ENCODE measurements around the gene ELOVL7.
"Not testable (repeated sequence)": the region's sequence is repeated elsewhere in the genome, so short reads cannot be mapped to it uniquely, and the experiment has no call there.

ELOVL7 gene

DNA sequence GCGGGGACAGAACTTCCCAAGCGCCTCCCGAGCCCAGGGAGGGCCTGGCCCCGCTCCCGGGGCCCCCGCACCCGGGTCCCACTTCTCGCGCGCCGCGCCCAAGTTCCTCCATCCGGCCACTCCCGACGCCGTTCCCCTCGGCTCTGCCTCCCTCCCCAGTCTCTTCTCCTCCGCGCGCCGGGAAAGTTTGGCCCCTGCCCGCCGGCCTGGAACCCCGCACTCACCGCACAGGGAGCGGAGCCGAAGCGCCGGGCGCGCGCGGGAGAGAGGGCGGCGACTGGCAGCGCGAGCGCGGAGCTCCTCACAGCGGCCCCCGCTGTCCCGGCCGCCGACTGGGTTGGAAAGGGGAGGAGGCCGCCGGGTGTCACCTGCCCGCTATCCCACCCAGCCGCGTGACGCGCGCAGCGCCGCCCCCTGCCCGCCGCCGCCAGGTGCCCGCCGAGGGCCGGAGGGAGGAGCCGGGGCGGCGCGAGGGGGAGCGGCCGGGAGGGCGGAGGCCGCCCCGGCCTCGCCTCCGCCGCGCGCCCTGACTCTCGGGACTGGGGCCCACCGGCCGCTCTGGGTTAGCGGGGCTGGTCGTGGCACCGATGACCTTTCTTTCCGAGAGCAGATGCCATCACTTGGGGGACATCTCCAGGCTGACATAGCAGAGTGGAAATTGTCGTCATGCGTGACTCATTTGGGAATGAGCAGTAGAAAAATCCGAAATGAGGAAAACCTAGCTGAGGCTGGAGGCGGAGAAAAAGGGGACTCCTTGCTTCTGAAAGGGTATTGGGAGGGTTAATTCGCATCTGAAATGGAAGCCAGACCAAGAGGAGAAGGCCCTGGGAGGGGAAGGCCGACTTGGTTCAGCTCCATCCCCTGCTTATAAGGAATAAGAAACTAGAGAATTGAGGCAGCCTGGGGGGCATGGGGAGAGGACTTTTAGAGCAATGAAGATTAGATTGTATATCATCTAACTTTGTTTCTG lies at the start of gene ELOVL7:
Gene ELOVL7, minus strand, starts transcription at position 334 of the 970 bp plus-strand sequence. CDS start 56,872 bp downstream, outside the sequence.
- DNase-seq = no peak

DNA sequence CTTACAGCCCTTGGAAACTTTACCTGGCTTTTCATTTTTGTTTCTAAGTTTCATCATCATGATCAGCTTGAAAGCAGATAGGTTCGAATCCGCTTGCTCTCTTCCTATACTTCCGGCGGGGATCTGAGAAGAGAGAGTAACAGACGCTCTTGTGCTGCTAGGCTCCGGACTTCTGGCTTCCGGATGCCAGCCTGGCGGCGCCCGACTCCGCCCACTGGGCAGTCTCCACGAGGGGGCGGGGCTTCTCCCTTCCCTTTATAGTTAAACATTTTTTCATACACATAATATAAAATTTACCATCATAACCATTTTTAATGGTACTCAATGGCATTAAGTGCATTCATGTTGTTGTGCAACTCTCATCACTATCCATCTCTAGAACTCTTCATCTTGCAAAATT lies 49.5 kb upstream of the ELOVL7 start:
- DNase-seq = no peak

DNA sequence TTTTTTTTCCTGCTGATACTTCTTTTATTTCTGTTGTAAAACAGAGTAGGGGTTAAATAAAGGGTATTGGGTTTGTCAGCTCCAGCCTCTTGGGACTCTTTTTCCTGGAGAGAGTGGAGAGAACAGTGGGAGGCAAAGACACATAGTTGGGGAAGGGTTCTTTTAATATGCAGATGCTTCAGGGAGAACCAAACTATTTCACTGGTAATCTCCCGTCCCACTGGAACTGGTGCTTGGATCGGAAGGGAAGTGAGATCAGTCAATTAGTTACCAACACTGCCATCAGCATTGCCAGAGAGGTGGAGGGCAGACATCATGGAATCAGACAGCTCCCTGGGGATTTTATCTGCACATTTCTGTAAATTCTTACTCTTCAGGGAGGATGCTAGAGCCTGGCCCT lies 47.6 kb upstream of the ELOVL7 start:
- DNase-seq = no peak

DNA sequence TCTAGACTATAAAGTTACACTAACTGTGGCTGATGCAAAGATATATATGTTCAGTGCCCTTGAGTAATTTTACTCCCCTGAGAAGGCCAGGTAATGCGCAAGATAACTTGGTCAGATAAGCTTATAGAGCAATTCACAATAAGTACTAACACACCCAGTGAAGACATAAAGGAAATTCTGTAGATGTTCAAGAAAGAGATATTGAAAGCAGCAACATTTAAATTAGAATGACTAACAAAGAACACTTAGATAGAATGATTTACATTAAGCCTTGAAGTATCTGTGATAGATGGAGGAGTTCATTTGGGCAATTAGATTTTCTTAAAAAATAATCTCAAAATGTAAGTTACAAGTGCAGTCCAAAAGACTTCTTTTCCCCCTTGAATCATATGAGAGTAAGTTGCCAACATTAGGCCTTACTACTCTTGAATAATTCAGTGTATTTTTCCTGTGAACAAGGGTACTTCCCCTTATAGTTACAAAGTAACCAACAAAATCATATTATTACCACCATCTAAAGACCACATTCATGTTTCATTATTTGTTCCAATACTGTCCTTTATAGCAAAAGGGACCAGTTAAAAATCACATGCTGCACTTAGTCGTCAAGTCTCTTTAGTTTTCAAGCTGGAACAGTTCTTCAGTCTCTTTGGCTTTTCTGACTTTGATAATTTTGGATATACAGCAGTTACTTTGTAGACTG lies 44.4 kb upstream of the ELOVL7 start:
- no peak for DNase-seq

- no peak for DNase-seq
These were observed 43.7 kb upstream of the ELOVL7 start for GRCh38 chr5:60887746-60888145.

DNA sequence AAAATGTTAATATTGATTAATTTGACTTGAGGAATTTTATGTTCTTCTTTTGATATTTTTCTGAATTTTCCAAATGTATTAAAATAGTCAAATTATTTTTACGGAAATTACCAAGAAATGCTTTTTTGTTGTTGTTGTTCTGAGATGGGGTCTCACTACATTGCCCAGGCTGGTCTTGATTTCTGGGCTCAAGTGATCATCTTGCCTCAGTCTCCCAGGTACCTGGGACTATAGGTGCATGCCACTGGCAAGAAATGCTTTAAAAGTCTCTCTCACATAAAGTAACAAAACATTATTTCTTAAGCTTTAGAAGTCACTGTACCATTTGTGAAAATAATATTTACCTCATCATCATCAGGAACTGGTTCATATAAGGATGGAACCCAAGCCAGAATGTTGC lies 43.0 kb upstream of the ELOVL7 start:
- no peak for DNase-seq

GRCh38 chr5:60886158-60886557 lies 42.1 kb upstream of the ELOVL7 start:
- no peak for DNase-seq

DNA sequence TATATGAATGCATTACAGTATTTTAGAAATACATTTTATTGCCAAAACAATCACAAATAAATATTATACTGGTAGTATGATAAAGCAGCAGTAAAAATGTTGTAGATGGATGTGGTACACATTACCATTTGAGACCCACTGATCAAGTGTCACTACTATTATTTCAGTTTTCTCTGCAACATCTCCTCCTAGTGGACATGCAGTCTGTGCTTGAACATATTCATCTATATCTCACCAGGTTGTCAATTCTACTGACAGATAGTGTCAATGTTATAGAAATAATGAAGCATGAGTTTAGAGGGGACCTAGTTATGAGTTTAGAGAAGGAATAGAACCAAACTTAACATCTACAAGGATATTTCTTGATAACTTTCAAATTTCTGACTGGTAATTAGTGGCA lies 39.2 kb upstream of the ELOVL7 start:
- DNase-seq = no peak

DNA sequence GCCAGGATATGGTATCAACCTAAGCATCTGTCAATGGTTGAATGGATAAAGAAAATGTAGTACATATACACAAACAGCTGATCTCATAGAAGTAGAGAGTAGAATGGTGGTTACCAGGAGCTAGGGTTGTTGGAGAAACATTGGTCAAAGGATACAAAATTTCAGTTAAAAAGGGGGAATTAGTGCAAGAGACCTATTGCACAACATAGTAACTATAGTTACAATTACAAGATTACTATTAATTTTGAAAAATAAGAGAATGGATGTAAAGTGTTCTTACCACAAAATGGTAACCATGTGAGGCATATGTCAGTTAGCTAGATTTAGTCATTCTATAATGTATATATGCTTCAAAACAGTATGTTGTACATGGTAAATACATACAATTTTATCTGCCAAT lies 28.8 kb upstream of the ELOVL7 start:
- DNase-seq = no peak

DNA sequence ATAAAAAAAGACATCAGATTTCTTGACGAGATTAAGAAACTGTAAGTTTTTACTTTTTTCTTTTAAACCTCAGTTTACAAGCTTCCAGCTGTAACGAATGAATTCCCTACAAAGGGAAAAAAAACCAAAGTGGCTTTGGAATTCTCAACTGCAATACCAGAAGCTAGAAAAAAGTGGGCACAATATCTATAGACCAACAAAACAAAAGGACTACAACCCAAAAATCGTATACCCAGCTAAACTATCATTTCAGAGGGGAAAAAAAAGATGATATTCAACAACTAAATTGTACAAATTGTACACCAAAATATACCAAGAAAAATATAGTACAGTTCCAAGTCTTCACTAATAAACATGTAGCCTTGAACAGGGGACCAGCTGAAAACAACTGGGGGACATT lies 26.8 kb upstream of the ELOVL7 start:
- no peak for DNase-seq

- not testable (repeated sequence) for DNase-seq
These were observed 16.5 kb upstream of the ELOVL7 start for GRCh38 chr5:60860572-60860971.

GRCh38 chr5:60856066-60856465 lies 12.0 kb upstream of the ELOVL7 start:
- no peak for DNase-seq

- DNase-seq = no peak
These were observed 8.9 kb upstream of the ELOVL7 start for GRCh38 chr5:60852940-60853339.

GRCh38 chr5:60852317-60852716 lies 8.2 kb upstream of the ELOVL7 start:
- DNase-seq = no peak

- no peak for DNase-seq
These were observed 7.6 kb upstream of the ELOVL7 start for GRCh38 chr5:60851626-60852025.

GRCh38 chr5:60846298-60846697 lies 2.2 kb upstream of the ELOVL7 start:
- no peak for DNase-seq

DNA sequence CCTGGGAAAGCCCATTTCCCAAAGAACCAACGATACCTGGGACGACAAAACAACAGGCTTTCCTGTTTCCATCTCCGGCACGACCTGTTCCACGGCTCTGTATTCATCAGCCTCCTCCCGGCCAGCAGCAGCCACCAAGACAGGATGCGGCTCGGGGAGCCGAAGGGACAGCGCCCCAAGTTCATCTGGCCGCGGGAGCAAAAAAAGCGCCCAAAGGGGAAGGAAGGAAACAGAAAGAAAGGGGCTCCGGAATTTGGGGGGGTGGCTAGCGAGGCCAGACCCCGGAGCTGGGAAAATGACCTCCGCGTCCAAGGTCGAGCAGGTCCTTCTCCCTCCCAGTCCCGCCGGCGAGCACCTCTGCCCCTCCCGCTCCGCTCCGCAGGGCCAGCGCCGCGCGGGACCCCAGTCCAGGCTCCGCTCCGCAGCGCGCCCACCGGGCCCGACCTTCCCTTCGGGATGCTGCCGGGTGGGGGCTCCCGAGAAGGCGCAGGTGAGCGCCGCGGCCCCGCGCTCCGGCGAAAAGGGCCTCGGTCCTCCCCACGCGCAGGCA lies 608 bp downstream of the ELOVL7 start:
- no peak for DNase-seq

DNA sequence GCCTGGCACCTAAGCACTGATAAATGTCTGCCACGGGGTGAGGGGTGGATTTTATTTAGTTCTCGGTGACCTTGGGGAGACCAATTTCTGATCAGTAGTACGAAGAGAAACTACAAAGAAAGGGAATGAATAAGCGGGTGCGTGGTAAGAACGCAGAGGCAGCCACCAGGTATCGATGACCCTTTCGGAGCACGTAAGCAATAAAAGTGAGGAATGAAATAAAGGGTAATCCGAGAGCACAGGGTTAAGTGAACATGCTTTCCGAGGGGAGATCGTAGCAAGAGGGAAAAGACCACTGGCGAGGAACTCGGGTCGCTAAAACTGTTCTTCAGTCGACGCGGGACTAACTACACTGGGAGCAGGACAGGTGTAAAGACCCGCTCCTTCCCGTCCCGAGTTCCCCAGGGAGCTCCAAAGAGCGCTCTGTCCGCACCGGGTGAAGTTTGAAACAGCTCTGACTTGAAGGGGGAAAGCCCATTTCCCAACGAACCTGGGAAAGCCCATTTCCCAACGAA lies 1.1 kb downstream of the ELOVL7 start:
- DNase-seq = no peak

GRCh38 chr5:60841361-60841760 lies 2.7 kb downstream of the ELOVL7 start:
- DNase-seq = no peak

DNA sequence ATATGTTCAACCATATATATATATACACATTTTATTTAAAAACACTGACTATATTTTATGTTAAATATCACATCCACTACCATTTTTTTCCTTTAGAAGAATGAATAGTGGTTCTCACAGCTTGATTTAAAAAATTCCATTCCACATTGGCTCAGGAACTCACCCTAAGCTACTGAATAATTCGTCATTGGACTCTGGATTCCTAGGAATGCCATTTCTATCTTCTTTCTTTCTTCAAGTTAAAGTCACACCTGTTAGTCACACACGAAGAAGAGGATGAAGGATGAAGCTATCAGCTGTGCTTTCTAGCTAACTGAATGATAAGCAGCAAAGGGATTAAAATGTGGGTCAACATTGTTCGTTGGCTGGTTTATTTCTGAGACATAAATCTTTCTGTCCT lies 7.9 kb downstream of the ELOVL7 start:
- DNase-seq = no peak

- DNase-seq = no peak
These were observed 8.5 kb downstream of the ELOVL7 start for GRCh38 chr5:60835554-60835953.

DNA sequence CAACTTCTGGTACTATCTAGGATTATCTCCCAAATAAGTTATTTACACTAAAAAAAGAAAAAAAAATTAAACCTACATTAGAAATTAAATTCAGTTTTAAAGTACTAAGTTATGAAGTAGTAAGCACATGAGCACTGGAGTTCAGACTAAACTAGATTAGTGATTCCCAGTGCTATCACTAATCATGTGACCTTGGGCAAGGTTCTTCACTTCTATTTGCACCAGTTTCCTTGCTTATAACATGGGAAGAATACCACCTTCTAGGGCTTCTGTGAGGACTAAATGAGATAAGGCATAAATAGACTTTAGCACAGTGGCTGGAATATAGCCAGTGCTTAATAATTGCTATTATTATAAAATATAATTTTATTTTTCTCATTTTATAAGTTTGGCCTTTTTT lies 10.5 kb downstream of the ELOVL7 start:
- DNase-seq = no peak

DNA sequence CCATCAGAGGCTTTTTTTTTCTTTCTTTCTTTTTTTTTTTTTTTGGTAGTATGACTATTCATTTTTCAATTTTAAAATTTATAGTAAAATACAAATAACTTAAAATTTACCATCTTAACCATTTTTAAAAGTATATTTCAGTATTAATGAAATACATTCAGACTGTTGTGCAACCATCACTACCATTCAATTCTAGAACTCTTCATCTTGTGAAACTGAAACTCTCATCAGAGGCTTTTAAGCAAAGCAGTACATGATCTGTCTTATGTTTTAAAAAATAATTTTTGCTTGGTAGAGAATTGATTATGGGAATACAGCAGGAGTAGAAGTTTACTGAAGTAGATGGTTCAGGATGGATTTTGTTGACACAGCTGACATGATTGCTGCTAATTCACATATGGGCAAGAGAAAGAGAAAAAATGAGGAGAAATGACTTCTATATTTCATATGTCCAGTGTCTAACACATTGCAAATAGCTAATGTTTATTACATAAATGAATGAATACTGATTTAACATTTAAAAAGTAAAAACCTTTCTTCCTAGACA lies 13.4 kb downstream of the ELOVL7 start:
- no peak for DNase-seq
